ENCODE measurements around the gene PYGM.

The PYGM gene

DNA sequence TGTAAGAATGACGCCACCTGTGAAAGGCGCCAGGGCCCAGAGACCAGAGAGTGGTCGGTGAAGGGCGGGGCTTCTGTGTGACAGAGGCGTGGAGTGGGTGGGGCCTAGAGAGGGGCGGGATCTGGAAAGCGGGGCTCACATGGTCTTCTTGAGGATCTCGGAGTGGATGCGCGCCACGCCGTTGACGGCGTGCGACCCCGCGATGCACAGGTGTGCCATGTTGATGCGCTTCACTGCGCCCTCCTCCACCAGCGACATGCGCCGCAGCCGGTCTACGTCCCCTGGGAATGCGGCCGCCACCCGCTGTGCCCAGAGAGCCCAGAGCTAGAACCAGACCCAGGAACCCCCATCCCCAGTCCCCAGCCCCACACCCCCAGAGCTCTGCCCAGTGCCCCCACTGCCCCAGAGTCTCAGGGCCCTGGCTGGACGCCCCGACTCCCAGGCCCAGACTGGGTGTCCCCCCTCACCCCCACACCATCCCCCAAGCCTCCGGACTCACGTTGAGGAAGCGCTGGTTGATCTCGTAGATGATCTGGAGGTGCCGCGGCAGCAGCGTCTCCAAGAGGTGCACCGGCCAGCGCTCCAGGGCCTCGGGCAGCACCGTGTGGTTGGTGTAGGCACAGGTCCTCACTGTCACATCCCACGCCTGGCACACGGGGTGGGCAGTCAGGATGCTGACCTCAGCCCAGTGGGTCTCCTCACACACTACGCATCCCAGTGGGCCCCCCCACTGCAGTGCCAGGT lies 6.2 kb downstream of the PYGM start:
- DNase-seq (ENCODE audit: low read depth in 2 of 2): no peak

DNA sequence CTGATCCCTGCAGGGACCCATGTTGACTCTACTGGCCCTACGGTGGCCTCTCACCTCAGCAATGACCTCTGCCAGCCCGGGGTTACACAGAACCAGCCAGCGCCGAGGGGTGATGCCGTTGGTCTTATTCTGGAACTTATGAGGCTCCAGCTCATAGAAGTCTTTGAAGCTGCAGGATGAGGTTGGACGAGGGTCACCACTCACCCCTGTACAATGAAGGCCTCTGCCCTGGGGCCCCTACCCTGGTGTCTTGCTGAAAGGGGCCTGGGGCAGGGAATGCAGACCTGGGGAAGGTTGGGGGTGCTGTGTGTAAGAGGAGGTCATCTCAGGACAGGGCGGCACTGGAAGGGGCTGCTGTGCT lies 6.8 kb downstream of the PYGM start:
- no peak for DNase-seq (ENCODE audit: low read depth in 2 of 2)

DNA sequence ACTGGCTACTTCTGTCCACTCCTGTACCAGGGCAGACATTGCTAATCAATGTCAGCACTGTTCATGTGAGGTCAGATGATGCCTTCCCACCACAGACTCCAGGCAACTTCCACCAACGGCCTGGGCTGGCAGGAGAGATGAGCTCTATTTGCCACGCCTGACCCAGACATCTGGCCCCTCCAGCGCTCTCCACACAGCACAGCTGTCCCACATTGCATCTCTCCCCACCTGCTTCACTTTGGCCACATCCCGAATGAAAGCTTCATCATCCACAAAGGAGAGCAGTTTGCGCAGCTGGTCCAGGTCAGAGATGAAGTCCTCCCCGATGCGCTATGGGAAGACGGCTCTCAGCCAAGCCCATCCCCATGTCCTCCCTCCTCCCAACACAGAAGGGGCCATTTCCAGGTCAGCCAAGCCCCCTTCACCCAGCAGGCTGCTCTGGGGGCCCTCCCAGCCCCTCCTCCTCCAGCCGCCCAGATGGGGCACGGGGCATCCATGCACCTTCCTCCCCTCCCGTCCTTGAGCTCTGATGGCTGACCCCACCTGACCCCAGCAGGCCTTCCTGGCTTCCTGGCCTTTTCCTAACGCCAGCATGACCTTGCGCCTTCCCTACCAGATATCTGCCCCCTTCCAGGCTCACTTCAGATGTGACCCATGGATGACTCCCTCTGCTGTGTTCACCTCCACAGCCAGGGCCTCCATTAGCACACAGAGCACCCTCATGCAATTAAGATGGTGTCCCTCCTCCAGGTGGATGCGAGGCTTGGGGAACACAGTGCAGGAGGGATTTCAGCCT lies 7.4 kb downstream of the PYGM start:
- DNase-seq (ENCODE audit: low read depth in 2 of 2): no peak

DNA sequence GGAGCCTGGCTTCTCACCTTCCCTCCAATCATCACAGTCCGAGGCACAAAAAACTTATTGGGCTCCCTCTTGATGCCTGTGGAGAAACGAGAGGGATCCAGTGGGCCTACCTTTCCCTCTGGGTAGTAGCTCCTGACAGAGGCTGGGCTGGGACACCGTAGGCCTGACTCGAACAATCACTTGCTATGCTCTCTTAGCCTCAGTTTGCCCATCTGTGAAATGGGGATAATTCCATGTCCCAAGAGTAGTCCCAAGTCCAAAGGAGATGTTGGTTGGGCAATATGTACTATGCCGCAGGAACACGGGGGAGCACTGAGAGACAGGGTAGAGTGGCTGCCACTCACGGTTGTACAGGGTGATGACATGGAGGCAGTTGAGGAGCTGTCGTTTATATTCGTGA lies 8.2 kb downstream of the PYGM start:
- DNase-seq (ENCODE audit: low read depth in 2 of 2): no peak

DNA sequence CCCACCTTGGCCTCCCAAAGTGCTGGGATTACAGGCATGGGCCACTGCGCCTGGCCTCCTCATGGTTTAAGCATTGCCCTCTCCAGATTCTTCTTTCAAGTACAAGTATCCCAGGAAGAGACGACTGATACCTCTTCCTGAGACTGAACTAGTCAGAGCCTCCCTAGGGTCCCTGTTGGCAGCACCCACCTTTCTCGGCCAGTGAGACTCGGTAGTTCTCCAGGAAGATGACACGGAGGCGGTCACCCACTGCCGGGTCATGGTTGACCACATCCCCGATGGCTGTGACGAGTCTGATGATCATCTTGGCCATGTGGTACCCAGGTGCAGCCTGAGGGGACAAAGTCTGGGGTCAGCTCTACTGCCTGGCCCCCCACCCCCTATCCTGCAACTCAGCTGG lies 8.6 kb downstream of the PYGM start:
- no peak for DNase-seq (ENCODE audit: low read depth in 2 of 2)

DNA sequence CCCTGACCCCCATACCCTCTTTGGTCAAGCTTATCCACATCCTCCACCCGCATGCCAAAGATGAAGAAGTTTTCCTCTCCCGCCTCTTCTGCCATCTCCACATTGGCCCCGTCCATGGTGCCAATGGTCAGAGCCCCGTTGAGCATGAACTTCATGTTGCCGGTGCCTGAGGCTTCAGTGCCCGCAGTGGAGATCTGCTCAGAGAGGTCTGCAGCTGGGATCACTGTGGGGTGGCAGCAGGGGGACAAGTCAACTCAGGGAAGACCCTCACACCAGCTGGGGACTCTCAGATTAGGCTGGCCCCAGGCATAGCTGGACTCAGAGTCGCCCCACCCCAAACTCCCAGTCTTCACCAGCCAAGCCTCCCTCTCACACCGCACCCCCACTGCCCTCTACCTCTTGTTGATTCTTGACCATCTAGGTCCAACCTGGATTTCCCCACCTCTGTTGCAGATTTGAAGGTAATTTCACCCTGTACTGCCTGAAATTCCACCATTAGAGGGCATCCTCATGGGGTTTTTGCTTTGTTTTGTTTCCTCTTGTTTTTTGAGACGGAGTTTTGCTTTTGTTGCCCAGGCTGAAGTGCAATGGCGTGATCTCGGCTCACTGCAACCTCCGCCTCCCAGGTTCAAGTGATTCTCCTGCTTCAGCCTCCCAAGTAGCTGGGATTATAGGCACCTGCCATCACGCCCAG lies 9.3 kb downstream of the PYGM start:
- DNase-seq (ENCODE audit: low read depth in 2 of 2): no peak

DNA sequence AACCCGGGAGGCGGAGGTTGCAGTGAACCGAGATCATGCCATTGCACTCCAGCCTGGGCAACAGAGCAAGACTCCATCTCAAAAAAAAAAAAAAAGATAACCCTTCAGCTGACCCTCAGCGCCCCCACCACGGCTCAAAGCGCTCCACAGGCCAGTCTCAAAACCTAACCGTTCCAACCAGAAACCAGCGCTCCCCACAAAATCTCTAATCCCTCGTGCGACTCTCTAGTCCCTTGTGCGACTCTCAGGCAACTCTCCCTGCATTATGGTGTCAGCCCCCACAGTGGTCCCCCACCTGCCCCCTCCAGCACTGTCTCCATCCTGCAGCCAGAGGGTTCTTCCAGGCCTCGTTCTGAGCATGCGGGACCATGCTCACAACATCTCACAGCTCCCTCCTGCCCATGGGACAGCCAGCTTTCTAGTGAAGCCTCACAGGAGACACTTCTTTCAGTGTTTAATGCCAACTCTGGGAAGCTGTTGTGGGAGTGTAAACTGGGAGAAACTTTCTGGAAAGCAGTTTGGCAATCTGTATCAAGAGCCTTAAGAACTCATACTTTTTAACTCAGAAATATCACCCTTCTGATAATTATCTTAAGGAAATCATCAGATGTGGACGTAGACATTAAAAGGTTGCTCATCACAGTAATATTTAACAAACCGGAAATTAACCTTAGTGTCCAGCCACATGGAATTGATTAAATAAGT lies 11.7 kb downstream of the PYGM start:
- DNase-seq (ENCODE audit: low read depth in 2 of 2): no peak

DNA sequence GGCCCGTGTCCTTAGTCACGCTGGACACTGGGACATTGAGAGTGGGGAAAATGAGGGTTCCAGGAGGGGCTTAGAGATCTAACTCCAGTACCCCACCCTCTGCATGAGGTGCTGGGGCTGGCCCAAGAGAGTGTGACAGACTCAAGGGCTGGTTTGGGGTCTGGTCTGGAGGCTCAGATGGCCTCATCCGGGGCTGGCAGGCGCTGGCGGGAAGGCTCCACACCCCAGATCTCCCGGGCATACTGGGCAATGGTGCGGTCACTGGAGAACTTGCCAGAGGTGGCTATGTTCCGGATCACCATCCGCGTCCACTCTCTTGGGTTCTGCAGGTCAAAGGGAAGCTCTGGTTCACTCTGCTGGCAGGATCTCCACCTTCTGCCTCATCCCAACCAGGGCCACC lies 13.3 kb downstream of the PYGM start:
- DNase-seq (ENCODE audit: low read depth in 2 of 2): no peak

DNA sequence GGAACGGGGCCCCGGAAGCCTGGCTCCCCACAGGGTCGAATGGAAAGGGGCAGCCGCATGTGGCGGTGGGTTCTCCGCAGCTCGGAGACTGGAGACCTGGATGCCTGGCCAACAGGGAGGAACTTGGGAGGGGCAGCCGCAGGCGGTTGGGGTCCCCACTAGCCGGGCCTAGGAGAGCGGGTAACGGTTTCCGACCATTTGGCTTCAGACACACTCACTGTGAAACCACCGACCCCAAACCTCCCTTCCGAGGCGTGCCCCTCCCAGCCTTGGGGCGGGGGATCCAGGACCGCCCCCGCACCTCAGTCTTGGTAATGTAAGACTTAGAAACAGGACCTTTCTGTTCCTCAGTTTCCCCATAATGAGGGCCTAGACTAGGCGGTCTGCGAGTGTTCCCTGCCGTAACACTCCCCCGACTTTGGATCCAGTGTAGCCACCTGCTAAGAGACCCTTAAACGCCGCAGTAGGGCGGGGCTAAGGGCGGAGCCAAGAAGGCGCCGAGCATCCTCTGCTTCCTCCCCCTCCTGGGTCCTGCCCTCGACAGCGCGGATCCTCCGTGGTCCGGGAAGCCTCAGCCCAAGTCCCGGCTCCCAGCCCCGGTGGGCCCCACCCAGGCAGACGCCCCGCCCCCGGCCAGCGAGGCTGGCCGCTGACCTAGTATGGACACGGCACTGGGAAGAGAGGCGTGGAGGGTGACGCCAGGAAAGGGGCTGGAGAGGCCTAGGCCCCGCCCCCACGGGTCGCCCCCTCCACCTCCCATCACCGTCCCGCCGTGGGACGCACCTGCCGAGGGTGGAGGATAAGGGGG lies 14.0 kb downstream of the PYGM start:
- DNase-seq (ENCODE audit: low read depth in 2 of 2): peak in 1 of 2 donors; percentile 57

DNA sequence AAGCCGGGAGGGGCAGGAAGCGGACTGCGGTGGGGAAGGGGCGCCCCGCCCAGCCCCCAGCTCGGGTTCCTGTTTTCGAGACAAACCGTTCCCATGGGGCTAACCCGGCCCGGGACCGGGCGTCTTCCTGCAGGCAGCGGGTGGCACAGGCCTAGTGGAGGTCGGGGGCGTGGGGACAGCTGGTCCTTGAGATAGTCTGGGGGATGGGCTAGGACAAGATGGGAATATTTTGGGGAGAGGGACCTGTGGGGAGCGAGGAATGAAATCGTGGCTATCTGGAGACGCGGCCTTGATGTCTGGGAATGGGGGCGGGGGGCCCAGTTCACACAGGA lies 14.6 kb downstream of the PYGM start:
- DNase-seq (ENCODE audit: low read depth in 2 of 2): no peak

DNA sequence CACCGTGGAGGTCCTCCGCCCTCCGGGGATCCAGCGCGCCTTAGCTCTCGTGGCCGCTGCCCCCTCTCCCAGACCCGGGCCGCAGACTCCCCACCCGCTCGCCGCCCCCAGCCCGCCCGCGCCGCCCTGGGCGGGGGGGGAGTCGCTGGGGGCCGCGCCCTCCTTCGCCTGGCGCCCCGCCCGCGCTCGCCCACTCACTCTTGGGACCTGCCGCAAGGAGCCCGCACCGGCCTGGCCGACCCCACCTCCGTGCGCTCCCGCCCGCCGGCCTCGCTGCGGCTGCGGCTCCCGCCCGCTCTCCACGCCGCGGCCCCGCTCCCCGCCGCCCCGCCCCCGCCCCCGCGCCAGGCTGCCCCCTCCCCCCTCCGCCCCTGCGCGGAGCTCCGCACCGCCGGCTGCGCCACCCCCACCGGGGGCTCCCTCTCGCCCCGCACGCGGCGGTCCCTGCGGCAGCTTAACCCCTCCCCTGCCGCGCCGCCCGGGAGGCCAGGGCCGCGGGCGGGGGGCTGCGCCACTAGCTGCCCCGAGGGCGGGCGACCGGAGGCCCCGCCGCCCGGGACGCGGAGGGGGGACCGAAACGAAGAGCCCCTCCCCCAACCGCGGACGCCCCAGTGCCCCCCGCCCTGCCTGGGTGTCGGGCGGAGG lies 15.1 kb downstream of the PYGM start:
- DNase-seq (ENCODE audit: low read depth in 2 of 2): no peak

DNA sequence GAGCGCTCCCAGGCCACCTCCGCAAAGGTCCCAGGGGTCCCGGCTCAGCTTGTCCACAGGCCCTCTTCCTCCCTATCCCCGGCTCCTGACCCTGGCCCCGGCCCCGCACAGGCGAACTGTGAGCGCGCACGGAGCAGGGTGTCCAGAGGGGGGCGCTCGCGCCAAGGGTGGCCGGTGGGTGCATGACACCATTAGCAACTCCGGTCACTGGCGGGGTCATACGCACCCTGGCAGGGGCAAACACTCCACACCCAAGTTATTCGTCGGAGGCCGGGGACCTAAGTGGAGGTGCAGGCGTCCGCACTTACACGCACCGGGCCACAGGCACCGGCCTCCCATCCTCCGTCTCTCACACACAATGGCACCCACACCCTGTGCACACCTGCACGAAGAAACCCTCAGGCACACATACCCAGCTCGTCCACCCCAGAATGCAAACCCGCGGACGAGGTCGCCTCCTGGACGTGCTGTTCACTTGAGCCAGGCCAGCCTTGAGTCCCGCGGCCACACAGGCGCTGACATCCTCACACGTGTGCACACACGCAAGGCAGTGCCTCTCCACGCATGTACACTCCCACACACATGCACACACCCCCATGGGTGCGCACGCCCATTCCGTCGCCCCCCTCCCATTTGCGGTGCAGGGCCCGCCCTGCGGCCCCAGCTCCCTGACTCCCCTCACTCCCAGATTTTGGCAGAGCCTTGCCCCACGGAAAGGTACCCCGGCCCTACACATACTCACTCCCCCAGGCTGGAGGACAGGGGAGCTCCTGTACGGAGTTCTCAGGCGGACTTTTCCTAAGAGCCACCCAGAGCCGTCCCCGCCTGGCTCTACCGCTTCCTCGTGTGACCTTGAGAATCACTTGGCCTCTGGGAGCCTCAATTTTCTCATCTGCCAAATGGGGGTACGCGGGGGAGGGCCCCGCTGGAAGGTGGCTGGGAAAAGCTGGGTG lies 15.9 kb downstream of the PYGM start, which contains the start of gene RASGRP2:
RASGRP2 (minus strand) TSS at position 552 of the 953 bp plus-strand sequence. CDS start 1,276 bp downstream, outside the sequence.
- DNase-seq (ENCODE audit: low read depth in 2 of 2): peak; percentile 56 to 66

DNA sequence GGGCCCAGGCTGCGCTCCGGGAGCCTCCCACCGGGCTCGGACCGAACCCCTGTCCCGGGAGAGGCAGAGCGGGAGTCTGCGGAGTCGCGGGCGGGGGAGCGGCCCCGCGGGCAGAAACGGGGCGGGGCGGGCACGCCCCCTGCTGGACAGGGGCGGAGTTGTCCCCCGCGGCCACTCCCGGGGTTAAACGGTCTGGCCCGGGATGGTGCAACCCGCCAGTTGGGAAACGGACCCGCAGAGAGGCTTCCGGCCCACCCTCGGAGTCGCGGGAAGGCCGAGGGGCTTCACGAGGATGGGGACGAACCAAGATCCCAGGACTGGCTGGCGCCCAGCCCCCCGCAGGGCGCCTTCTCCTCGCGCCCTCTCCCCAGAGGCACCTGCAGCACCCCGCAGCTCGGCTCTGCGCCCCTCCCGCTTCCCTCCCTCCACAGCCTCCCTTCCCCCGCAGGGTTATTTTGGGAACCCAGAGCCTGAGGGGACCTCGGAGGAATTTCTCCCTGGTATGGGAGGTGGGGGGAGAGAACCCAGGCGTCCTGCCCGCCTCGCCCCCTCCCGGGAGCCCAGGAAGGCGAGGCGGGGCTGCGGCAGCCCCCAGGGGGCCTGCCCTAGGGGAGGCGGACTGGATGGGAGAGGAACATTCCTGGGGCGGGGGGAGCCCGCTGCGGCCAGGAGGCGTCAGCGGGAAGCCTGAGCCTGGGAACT lies 16.7 kb downstream of the PYGM start:
- peak; percentile 55 to 60 for DNase-seq (ENCODE audit: low read depth in 2 of 2)

DNA sequence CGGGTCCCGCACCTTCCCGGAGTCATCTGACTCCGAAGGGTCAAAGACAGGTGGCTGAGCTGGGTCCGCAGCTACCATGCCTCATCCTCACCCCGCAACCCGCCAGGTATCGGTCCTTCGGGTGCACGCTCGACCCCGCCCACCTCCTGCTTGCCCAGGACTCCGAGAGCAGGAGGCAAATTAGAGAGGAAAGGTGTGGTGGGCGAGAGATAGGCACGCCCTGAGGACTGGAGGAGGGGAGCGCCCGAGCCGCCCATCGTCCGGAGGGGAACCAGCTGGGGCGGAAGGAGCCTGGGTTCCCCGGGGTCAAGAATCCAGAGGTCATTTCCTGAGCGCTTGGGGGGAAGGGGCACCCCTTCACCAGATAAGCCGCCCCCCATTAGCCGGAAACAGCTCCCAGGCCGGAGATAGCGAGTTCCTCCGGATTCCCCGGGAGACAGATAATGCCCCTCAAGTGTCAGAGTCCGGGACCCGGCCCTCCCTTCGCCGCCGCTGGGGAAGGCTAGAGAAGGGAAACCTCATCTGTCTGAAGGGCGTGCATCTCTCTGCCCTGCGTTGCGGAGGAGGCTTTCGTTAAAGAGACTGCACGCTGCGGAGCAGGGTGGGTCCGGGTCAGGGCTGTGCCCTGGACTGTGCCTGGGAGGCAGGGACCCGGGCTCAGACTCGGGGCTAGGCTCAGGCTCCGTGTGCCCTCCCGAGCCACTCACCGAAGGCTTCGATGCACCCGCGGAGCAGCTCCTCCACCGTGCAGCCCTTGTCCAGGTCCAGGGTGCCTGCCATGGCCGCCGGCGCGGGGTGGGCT lies 17.5 kb downstream of the PYGM start:
- no peak for DNase-seq (ENCODE audit: low read depth in 2 of 2)

DNA sequence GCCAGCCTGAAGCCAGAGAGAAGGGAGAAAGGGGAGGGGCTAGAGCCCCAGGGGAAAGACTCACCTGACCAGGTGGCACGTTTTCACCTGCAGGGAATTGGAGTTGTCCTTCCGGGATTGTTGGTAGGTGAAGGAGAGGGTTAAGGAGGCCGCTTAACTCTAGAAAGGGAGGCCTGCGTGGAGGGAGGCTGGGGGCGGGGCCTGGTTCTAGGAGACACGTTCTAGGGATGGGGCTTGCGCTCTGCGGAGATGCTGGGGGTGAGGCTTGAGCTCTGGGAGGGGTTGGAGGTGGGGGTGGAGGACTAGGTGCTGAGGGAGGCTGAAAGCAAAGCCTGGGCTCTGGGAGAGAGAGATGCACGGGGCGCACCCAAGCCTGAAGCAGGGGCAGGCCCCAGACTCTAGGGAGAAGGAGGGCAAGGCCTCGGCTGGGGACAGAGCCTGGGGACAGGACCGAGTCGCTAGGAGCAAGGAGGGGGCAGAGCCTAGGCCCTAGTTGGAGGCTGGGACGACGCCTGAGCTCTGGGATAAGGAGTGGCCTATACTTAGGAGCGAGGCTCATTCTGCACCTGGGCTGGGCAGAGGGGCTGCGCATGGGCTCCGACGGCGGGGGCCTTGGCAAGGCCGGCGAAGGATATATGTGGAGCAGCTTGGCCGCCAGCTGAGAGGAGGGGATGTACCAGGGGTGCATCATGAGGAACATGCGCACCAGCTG lies 18.2 kb downstream of the PYGM start:
- no peak for DNase-seq (ENCODE audit: low read depth in 2 of 2)

DNA sequence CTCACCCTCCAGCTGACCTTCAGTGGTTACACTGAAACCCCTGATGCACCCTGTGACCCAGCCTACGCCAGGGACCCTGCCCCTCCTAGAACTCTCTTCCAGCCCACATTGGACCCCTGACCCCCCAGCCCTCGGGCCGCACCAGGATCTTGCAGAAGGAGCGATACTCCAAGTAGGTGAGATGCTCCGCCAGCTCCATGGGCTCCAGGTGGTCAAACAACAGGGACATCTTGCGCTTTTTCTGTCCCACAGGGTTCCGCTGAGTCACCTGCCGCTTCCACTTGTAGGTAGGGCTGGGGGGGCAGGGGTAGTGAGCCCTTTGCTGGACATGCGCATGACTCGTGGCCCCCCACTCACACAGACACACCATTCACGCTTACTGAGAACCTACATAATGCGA lies 19.9 kb downstream of the PYGM start:
- no peak for DNase-seq (ENCODE audit: low read depth in 2 of 2)

DNA sequence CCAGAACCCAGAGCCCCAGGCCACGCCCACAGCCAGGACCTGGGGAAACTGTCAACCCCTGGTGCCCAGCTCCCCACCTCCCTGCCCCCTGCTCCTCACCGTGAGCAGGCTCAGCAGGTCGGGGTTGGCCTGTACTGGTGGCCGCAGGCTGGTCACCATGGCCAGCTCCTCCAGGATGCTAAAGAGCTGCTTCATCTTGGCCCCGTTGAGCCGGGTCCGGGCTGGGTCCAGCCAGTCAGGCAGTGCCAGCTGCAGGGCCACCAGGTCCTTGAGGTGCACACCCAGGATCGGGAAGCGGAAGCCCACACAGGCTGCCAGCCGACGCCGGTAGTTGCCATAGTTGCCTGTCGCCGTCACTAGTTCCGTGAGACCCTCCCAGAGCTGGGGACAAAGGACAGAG lies 23.1 kb downstream of the PYGM start:
- DNase-seq (ENCODE audit: low read depth in 2 of 2): no peak
